ENCODE results near the gene LETM1. TPM values are rescaled to one million over a fixed set of nuclear protein-coding genes. Genes with fewer than 3 reads are reported as not detected.
"Not testable (repeated sequence)": the region's sequence is repeated elsewhere in the genome, so short reads cannot be mapped to it uniquely, and the experiment has no call there.

Gene LETM1
- total RNA-seq, 1 donor from 2014 or later = 60.3 TPM

DNA sequence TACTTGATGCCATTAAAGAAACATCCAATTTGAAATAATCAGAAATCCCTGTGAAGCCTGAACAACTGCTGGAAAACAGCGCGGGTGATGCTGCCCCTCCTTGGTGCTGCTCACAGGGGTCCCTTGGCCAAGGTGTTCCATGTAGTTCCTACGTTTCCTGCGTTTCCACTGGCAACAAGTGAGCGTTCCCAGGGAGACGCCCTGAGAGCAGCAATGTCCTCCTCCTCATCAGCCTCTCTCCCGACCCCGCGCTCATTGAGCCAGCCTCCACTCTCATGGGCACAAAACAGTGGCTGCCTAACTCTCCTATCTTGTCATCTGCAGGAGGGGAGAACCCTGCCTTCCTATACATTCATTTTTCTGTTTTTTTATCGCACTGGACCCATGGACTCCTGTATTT lies 18.9 kb downstream of the LETM1 start:
- H4K20me1 ChIP-seq (ENCODE audit: insufficient read depth, low read length) = peaks cover 47% of the 10 kb centered on the region
- Mint-ChIP-seq H3K9me3 (ENCODE audit: unreplicated experiment) (no peaks in the 10 kb centered on the region), H3K27me3 (ENCODE audit: low read depth, unreplicated experiment) (no peaks in the 10 kb centered on the region), H3K36me3 (ENCODE audit: low read depth, unreplicated experiment) (peaks cover 21% of the 10 kb centered on the region), H3K4me3 (ENCODE audit: unreplicated experiment) (no peak overlapping the region), H3K4me1 (ENCODE audit: low read depth, unreplicated experiment) (peaks cover 8% of the 10 kb centered on the region), H3K27ac (ENCODE audit: unreplicated experiment) (no peak overlapping the region)
- H3K4me2 ChIP-seq (ENCODE audit: low read length) = no peak overlapping the region
- DNase-seq (ENCODE audit: low read depth) = no peak
- peaks cover 22% of the 10 kb centered on the region for H3K79me2 ChIP-seq (ENCODE audit: insufficient read depth, low read length)
- H3K4me3 ChIP-seq (ENCODE audit: insufficient read depth, low read depth, low read length) = no peak overlapping the region
- peaks cover 35% of the 10 kb centered on the region for H3K36me3 ChIP-seq (ENCODE audit: insufficient read depth, low read length)
- no peak overlapping the region for H3K27ac ChIP-seq (ENCODE audit: low read depth, low read length)
- peaks cover 2% of the 10 kb centered on the region for H3K4me1 ChIP-seq (ENCODE audit: insufficient read depth, low read length)
- no peak overlapping the region for H3K9ac ChIP-seq (ENCODE audit: low read length)
- FAIRE-seq = no peak
- TF ChIP-seq, protein P1, sequence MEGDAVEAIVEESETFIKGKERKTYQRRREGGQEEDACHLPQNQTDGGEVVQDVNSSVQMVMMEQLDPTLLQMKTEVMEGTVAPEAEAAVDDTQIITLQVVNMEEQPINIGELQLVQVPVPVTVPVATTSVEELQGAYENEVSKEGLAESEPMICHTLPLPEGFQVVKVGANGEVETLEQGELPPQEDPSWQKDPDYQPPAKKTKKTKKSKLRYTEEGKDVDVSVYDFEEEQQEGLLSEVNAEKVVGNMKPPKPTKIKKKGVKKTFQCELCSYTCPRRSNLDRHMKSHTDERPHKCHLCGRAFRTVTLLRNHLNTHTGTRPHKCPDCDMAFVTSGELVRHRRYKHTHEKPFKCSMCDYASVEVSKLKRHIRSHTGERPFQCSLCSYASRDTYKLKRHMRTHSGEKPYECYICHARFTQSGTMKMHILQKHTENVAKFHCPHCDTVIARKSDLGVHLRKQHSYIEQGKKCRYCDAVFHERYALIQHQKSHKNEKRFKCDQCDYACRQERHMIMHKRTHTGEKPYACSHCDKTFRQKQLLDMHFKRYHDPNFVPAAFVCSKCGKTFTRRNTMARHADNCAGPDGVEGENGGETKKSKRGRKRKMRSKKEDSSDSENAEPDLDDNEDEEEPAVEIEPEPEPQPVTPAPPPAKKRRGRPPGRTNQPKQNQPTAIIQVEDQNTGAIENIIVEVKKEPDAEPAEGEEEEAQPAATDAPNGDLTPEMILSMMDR (IDR thresholded peaks at IDR 0.05; ENCODE audit: insufficient read depth, low read depth, low read length) = no peak
- no peak for TF ChIP-seq EZH2 (IDR thresholded peaks at IDR 0.05; ENCODE audit: insufficient read depth, low read length)
- H3K27me3 ChIP-seq (ENCODE audit: insufficient read depth, low read length) = no peaks in the 10 kb centered on the region
- no peak overlapping the region for H2AFZ ChIP-seq (ENCODE audit: low read depth, low read length)
- no peaks in the 10 kb centered on the region for H3K9me3 ChIP-seq (ENCODE audit: insufficient read depth, low read depth, low read length)

DNA sequence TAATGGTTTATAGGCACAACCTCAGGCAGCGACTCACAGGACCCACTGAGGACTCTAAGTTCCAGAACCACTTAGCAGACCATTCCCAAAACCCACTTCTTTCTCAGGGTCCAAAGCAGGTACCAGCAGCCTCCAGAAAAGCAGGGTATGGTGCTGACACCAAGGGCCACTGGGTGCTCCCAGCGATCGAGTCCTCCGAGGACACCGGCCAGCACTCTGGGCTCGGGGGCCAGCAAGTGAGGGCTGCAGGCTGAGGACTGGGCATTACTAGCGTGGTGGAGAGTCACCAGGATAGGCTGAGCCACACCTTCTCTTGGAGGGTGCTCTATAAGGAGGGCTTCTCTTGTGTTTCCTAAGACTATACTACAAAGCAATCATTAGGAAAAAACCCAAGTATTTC lies 19.3 kb downstream of the LETM1 start:
- Mint-ChIP-seq H3K36me3 (ENCODE audit: low read depth, unreplicated experiment) (peaks cover 21% of the 10 kb centered on the region), H3K4me3 (ENCODE audit: unreplicated experiment) (no peak overlapping the region), H3K27ac (ENCODE audit: unreplicated experiment) (no peak overlapping the region), H3K9me3 (ENCODE audit: unreplicated experiment) (no peaks in the 10 kb centered on the region), H3K27me3 (ENCODE audit: low read depth, unreplicated experiment) (no peaks in the 10 kb centered on the region), H3K4me1 (ENCODE audit: low read depth, unreplicated experiment) (peaks cover 7% of the 10 kb centered on the region)
- Histone ChIP-seq H3K4me1 (ENCODE audit: insufficient read depth, low read length) (no peaks in the 10 kb centered on the region), H3K36me3 (ENCODE audit: insufficient read depth, low read length) (peaks cover 35% of the 10 kb centered on the region), H3K4me2 (ENCODE audit: low read length) (no peak overlapping the region), H3K27ac (ENCODE audit: low read depth, low read length) (no peak overlapping the region), H4K20me1 (ENCODE audit: insufficient read depth, low read length) (peaks cover 43% of the 10 kb centered on the region), H3K9me3 (ENCODE audit: insufficient read depth, low read depth, low read length) (no peaks in the 10 kb centered on the region), H2AFZ (ENCODE audit: low read depth, low read length) (no peak overlapping the region), H3K9ac (ENCODE audit: low read length) (no peak overlapping the region), H3K79me2 (ENCODE audit: insufficient read depth, low read length) (peaks cover 18% of the 10 kb centered on the region), H3K4me3 (ENCODE audit: insufficient read depth, low read depth, low read length) (no peak overlapping the region), H3K27me3 (ENCODE audit: insufficient read depth, low read length) (no peaks in the 10 kb centered on the region)
- FAIRE-seq (no peak), DNase-seq (ENCODE audit: low read depth) (no peak)
- TF ChIP-seq, protein P1 (IDR thresholded peaks at IDR 0.05; ENCODE audit: insufficient read depth, low read depth, low read length) = no peak
- TF ChIP-seq EZH2 (IDR thresholded peaks at IDR 0.05; ENCODE audit: insufficient read depth, low read length) = no peak

- not testable (repeated sequence) for H3K27ac ChIP-seq (ENCODE audit: low read depth, low read length); FAIRE-seq; H2AFZ ChIP-seq (ENCODE audit: low read depth, low read length); H3K27me3 ChIP-seq (ENCODE audit: insufficient read depth, low read length); H3K9ac ChIP-seq (ENCODE audit: low read length); H3K27me3 Mint-ChIP-seq (ENCODE audit: low read depth, unreplicated experiment); H3K4me3 ChIP-seq (ENCODE audit: insufficient read depth, low read depth, low read length); H3K4me1 Mint-ChIP-seq (ENCODE audit: low read depth, unreplicated experiment); H3K27ac Mint-ChIP-seq (ENCODE audit: unreplicated experiment); H3K9me3 Mint-ChIP-seq (ENCODE audit: unreplicated experiment); H3K9me3 ChIP-seq (ENCODE audit: insufficient read depth, low read depth, low read length); H3K4me2 ChIP-seq (ENCODE audit: low read length); DNase-seq (ENCODE audit: low read depth); H3K4me3 Mint-ChIP-seq (ENCODE audit: unreplicated experiment); H3K4me1 ChIP-seq (ENCODE audit: insufficient read depth, low read length)
- H3K36me3 Mint-ChIP-seq (ENCODE audit: low read depth, unreplicated experiment) = peaks cover 18% of the 10 kb centered on the region
- Histone ChIP-seq H3K36me3 (ENCODE audit: insufficient read depth, low read length) (peaks cover 37% of the 10 kb centered on the region), H3K79me2 (ENCODE audit: insufficient read depth, low read length) (peaks cover 10% of the 10 kb centered on the region), H4K20me1 (ENCODE audit: insufficient read depth, low read length) (peaks cover 36% of the 10 kb centered on the region)
Measured at GRCh38 chr4:1835836-1836235, 20.1 kb downstream of the LETM1 start.

All from astrocyte (in vitro differentiated cells and primary cell).